DND-41 (cell line): Measurements from ENCODE around the gene LRRN4CL.

Experiments
- EZH2 ChIP-seq: IDR thresholded peaks from 3 replicates; pipeline ENCODE4 v1.6.1; 2012; ENCODE audit warnings: borderline replicate concordance, low read depth, mild to moderate bottlenecking, moderate library complexity, low read length, inconsistent platforms; ENCODE audit not compliant: severe bottlenecking
- TF ChIP-seq, protein P1 (sequence below): IDR thresholded peaks from 2 replicates; pipeline ENCODE4 v1.5.1; 2012; ENCODE audit warnings: borderline replicate concordance, low read length, moderate library complexity, mild to moderate bottlenecking; ENCODE audit not compliant: poor library complexity, severe bottlenecking; ENCODE audit errors: extremely low read depth

DNA sequence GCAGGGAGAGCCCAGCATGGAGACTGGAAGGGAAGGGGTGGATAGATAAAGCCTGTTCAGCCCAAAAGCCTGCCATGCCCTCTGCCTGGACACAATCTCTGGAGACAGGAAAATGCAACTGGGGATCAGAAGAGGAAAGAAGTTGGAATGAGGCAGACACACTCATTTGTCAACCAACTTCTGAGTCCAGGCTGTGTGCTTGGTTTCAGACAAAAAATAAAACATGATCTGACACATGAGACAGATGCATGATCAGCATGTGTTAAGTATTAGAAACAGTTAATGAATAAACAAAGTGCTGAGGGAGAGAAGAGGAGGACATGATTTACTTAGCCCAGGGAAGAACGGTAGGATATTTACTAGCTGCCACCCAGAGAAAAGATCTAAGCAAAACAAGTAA, 839 bp downstream of the LRRN4CL start:
- TF ChIP-seq, protein P1, sequence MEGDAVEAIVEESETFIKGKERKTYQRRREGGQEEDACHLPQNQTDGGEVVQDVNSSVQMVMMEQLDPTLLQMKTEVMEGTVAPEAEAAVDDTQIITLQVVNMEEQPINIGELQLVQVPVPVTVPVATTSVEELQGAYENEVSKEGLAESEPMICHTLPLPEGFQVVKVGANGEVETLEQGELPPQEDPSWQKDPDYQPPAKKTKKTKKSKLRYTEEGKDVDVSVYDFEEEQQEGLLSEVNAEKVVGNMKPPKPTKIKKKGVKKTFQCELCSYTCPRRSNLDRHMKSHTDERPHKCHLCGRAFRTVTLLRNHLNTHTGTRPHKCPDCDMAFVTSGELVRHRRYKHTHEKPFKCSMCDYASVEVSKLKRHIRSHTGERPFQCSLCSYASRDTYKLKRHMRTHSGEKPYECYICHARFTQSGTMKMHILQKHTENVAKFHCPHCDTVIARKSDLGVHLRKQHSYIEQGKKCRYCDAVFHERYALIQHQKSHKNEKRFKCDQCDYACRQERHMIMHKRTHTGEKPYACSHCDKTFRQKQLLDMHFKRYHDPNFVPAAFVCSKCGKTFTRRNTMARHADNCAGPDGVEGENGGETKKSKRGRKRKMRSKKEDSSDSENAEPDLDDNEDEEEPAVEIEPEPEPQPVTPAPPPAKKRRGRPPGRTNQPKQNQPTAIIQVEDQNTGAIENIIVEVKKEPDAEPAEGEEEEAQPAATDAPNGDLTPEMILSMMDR = no peak
- no peak for TF ChIP-seq EZH2
